GM13977 (cell line): ENCODE measurements around the gene ZNF239.

Experiments
- DNase-seq: peaks from one replicate; pipeline ENCODE4 v3.0.0; 2012; ENCODE audit warnings: low spot score
- in situ Hi-C: fragments of 300-500 bp; cut with MboI; formaldehyde crosslinking; loops from one replicate; pipeline ENCODE4 v1.12.0; 2022; ENCODE audit warnings: low sequenced_read_pairs, low pct_unique_long_range_greater_than_20kb, mixed read lengths, inconsistent platforms; ENCODE audit not compliant: unreplicated experiment
- TF ChIP-seq, protein P1 (sequence below): IDR thresholded peaks from 2 replicates; pipeline ENCODE4 v1.5.1; 2012; ENCODE audit warnings: mild to moderate bottlenecking, control low read depth; ENCODE audit not compliant: insufficient read depth; ENCODE audit errors: extremely low read depth, missing control alignments

Gene ZNF239

DNA sequence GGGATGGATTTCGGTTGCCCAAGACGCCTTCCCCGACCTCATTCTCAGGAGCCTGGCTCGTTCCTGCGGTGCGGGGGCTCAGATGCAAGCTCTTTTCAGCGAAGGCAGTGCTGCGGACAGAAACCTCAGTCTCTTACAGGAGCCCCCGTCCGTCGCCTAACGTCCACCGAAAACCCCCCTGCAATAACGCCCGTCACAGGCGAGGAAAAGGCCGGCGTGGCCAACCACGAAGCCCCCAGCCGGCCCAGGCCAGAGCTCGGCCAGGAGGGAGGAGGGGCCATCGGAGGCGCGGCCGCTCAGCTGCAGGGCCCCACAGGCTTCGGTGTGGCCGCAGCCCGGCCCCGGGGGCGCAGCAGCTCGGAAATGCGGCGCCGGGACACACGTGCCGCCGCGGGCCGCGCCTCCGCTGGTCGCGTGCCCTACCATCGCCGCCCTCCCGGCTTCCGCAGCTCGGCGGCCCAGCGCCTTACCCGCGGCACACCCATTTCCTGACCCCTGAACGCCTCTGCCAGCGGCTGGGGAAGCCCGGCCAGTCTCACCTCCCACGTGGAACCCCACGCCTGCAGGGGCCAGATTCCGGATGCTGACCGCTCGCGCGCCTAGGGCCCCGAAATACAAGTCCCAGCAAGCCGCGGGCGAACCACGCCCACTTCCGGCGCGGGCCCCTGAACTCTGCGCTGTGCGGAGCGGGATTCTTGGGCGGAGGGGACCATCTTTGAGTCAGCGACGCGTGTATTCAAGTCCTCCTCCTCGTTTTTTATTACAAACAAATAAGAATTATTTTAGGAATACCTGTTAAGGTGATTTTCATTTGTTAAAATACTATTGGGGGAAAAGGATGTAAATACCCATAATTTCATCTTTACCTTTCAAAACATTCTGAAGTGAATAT is at the start of gene ZNF239:
ZNF239 (minus strand) TSS at position 616 of the 892 bp plus-strand sequence. CDS start 16,537 bp downstream, outside the sequence.
- in situ Hi-C loops = no loop called here

DNA sequence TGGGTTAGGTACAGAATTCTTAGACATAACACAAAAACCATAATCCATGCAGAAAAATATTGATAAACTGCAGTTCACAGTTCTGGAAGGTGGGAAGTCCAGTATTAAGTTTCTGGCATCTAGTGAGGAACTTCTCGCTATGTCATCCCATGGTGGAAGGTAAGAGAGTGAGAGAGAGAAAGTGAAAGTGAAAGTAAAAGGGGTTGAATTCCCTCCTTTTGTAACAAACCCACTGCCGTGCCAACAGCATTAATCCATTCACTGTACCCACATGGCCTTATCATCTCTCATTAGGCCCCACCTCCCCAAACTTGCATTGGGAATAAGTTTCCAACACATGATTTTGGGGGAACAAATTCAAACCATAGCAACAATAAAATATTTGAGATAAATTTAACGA is 48.9 kb upstream of the ZNF239 start:
- TF ChIP-seq, protein P1, sequence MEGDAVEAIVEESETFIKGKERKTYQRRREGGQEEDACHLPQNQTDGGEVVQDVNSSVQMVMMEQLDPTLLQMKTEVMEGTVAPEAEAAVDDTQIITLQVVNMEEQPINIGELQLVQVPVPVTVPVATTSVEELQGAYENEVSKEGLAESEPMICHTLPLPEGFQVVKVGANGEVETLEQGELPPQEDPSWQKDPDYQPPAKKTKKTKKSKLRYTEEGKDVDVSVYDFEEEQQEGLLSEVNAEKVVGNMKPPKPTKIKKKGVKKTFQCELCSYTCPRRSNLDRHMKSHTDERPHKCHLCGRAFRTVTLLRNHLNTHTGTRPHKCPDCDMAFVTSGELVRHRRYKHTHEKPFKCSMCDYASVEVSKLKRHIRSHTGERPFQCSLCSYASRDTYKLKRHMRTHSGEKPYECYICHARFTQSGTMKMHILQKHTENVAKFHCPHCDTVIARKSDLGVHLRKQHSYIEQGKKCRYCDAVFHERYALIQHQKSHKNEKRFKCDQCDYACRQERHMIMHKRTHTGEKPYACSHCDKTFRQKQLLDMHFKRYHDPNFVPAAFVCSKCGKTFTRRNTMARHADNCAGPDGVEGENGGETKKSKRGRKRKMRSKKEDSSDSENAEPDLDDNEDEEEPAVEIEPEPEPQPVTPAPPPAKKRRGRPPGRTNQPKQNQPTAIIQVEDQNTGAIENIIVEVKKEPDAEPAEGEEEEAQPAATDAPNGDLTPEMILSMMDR = no peak
- in situ Hi-C loops = no loop called here
- no peak for DNase-seq

More for the DNA sequence above, at the start of gene ZNF239:
- peak; percentile 79 for DNase-seq
- TF ChIP-seq, protein P1 = no peak

DNA sequence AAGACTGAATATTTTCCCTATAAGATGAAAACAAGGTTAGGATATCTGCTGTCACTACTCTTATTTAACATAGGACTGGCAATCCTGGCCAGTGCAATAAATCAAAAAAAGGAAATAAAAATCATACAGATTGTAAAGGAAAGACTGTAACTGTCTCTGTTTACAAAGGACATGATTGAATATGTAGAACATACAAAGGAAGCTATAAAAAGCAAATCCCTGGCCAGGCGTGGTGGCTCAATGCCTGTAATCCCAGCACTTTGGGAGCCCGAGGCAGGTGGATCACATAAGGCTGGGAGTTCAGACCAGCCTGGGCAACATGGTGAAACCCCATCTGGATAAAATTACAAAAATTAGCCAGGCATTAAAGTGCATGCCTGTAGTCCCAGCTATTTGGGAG is 47.6 kb upstream of the ZNF239 start:
- DNase-seq = no peak
- in situ Hi-C loops = no loop called here
- TF ChIP-seq, protein P1 = no peak

DNA sequence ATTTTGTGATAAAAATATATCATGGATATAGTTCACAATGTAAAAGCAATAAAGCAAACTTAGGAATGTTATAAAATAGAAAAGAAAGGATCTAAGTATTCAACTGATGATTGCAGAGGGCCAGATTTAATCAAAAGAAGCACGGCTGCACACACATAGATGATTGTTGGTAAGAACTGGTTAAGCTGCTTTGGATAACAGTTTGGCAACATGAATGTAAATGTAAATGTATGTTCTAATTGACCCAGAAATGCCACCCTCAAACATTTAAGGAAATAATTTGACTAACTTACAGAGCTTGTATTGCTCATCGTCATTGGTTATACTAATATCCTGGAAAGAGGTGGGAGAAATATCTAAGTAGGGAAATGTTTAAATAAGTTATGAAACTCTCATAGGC is 45.0 kb upstream of the ZNF239 start:
- no peak for DNase-seq
- in situ Hi-C loops = no loop called here
- TF ChIP-seq, protein P1 = no peak

DNA sequence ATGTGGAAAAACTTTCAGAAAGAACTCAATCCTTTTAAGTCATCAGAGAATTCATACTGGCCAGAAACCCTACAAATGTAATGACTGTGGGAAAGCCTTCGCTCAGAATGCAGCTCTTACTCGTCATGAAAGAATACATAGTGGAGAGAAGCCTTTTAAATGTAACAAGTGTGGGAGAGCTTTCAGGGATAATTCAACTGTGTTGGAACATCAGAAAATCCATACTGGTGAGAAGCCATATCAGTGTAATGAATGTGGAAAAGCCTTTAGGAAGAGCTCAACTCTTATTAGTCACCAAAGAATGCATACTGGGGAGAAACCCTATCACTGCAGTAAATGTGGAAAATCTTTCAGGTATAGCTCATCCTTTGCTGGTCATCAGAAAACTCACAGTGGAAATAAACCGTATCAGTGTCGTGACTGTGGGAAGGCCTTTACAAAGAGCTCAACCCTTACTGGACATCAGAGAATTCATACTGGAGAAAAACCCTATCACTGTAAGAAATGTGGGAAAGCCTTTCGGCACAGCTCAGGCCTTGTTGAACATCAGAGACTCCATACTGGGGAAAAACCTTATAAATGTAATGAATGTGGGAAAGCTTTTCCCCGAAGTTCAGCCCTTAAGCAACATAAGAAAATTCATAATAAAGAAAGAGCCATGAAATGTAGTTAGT is 42.4 kb upstream of the ZNF239 start:
- DNase-seq = no peak
- TF ChIP-seq, protein P1 = no peak
- in situ Hi-C loops = no loop called here

DNA sequence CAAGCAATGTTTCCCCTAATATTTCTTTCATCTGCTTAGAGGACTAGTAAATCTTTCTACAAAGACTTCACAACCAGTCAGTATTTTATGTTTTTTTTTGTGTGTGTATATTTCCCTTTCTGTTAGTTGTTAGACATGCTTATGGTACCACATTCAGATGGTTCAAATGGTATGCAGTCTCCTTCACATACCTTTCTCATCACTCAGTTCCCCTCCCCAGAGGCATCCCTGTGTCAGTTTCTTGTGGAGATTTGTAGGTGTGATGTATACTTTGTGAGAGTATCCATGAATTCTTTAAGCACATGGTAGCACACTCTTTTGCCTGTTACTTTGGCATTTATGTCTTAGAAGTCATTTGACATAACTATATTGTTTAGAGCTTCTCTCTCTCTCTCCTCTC is 36.2 kb upstream of the ZNF239 start:
- DNase-seq = no peak
- TF ChIP-seq, protein P1 = no peak
- in situ Hi-C loops = no loop called here
